GM19328 (cell line): ENCODE results near the gene DEPP1.

Experiments
- ATAC-seq: cut with Tn5 transposase; IDR thresholded peaks from one replicate; pipeline ENCODE4 v1.9.1; 2021; ENCODE audit warnings: mild to moderate bottlenecking, moderate library complexity; ENCODE audit not compliant: unreplicated experiment

Gene DEPP1

DNA sequence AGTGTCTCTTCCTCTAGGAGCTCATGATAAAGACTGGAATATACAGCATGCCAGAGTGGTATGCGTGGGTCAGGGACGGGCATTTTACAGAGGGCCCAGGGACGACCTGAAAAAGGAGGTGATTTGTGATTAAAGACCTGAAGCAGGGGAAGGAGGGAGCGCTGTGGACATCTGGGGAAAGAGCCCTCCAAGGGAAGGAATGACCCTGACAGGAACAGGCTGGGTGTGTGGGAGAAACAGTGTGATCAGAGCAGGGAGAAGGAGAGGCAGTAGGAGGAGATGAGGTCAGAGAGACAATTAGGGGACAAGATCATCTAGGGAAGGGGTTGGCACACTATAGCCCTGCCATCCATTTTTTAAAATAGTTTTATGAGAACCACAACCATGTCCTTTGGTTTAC lies 22.4 kb downstream of the DEPP1 start:
- no peak for ATAC-seq

GRCh38 chr10:44955413-44956070 lies 23.1 kb downstream of the DEPP1 start:
- no peak for ATAC-seq

DNA sequence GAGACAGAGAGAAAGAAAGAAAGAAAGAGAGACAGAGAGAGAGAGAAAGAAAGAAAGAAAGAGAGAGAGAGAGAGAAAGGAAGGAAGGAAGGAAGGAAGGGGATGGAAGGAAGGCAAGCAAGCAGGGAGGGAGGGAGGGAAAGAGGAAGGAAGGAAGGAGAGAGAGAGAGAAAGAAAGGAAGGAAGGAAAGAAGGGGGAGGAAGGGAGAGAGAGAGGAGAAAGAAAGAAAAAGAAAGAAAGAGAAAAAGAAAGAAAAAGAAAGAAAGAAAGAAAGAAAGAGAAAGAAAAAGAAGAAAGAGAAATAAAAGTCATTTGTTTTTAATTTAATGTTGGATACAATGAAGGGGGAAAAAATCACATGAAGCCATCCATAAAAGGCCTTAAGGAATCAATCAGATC lies 23.6 kb downstream of the DEPP1 start:
- no peak for ATAC-seq

DNA sequence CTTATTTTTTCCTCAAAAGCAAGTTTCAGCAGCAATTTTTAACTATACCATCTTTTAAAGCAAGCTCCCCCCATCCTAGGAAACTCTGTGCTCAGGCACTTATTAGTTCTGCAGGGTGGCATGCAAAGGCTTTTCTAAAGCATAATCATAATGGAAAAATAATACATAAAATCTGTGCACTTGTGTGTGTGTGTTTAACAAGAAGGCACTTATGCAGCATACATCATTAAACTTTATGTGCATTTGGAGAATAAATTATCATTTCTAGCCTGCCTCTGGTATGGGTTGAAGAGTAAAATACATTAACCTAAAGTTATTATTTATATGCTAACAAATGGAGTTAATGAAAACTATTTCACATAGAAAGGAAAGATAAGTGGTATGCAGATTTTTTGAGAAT lies 24.6 kb downstream of the DEPP1 start:
- no peak for ATAC-seq

DNA sequence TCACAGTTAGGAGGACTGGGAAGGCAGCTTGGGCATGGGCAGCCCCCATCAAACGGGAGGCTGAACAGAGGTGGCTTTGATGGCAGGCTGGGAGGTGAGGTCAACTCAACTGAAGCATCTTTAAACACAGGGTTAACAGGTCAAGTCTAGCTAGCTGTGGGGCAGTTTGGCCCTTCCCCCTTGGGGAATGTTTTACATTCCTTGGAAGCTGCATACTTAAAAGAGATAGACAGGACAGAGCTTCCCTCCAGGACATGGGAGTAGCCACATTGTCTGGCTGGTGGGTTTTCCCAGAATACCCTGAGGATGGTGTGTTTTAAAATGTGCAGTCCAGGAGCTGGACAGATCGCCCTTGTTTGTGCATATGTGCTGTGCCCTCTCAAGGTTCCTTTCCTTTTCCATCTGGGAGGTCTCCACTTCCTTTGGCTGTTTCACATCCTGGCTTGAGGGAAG lies 25.8 kb downstream of the DEPP1 start:
- no peak for ATAC-seq

- ATAC-seq: no peak
Measured at GRCh38 chr10:44951576-44952226, 26.9 kb downstream of the DEPP1 start.

DNA sequence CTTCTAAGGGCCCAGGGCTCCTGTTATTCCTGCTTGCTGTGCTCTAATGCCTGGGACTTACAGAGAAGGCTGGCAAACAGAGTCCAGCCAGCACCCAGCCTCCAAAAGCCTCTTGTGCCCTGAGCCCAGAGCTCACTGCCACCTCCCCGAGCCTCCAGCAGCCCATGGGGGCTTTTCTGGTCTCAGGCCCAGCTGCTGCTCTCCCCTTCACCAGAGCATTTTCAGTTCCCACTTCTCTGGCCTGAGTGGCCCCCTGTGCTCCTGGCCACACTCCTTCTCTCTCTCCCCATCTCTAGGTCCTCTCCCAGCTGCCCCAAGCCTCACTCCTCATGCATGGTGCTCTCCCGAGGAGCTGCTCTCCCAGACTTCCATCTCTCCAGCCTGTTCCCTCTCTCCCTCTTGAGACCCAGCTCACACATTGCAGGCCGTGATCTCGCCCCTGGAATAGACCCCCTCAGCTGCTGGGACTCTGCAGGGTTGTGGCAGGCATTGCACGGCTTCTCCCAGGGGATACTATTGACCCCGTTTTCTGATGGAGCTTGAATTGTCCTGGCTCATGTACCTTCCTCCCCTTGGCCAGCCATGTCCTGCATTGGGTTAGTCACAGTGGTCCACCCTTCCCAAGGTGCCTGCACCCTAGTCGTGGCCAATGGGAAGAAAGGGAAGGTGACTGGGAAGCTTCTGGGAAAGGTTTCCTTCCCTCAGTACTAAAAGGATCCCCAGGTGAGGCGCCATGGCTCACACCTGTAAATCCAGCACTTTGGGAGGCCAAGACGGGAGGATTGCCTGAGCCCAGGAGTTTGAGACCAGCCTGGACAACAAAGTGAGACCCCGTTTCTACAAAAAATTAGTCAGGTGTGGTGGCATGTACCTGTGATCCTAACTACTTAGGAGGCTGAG lies 28.0 kb downstream of the DEPP1 start:
- no peak for ATAC-seq

DNA sequence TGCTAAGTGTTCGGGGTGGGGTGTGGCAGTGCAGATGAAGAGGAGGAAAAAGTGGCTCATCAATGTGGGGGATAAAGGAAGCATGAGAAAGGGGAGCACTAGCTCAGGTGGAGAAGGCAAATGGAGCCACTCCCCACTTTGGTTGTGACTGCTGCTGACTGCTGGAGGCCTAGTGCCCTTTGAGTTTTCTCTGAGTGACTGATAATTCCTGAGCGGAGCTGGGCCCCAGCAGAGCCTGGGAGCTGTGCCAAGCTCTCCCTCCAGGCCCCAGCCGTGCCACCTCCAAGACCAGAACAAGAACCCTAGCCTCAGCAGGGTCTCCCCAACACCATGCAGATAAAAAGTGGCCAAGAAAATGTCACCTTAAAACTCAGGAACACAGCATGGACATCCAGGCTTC lies 28.7 kb downstream of the DEPP1 start:
- ATAC-seq: no peak

DNA sequence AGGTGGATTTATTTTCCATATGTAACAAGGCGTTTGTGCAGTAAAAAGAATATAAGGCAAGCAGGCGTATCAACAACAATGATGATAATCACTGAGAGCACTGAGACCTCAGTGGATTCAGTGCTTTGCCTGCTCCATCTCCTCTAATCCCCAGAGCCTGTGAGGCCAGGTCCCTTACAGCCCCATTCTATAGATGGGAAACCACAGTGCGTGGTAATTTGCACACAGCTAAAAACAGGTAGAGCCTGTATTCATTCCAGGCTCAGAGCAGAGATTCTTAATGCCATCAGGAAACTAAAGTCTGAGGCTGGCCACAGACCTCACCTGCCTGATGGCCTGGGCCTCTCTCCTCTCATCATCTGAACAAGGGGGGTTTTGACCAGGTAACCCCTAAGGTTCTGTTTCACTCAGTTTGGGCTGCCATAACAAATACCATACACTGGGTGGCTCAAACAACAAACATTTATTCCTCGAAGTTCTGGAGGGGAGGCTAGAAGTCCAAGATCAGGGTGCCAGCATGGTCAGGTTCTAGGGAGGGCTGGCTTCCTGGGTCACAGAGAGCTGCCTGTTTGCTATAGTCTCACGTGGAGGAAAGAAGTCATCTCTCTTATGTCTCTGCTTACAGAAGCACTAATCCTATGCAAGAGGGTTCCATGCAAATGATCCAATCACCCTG lies 29.3 kb downstream of the DEPP1 start:
- ATAC-seq: no peak

DNA sequence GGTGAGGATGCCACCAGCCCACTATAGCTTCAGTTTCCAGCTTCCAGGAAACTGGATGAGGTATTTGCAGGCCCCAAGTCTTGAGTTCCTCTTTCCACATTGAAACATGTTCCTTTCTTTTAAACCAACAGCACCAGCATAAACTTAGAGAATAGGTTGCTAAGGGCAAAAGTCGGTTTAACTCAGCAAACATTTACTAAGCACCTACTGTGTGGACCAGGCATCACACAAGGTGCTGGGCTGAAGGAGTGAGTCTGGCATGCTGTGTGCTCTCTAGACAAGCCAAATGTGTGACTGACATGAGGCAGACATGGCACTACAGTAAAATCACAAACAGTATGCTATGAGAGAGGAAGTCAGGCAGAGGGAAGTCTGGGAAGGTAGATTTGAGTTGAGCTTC lies 30.0 kb downstream of the DEPP1 start:
- ATAC-seq: no peak

GRCh38 chr10:44947371-44948152 lies 31.0 kb downstream of the DEPP1 start:
- peak; percentile 51 for ATAC-seq

DNA sequence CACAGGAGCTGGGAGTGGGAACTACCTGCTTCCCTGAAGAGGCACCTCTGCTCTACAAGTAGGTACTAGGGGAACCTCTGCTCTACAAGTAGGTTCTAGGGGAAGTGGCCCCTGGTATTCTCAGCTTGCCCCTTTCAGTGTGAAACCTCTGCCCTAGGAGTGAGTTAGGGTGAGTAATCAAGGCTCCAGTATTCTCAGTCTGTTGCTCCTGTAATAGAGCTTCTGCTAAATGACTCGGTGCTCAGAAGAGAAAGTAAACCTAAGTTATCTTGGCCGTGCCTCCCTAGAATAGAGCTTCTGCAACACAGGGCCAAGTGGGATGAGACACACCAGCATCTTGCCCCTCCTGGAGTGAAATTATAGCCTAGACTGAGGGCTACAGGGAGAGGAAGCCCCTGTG lies 32.4 kb downstream of the DEPP1 start:
- ATAC-seq: no peak

GRCh38 chr10:44944354-44944753 lies 34.3 kb downstream of the DEPP1 start:
- ATAC-seq: no peak

- ATAC-seq: no peak
Measured at GRCh38 chr10:44939691-44940401, 38.8 kb downstream of the DEPP1 start.

- ATAC-seq: no peak
Measured at GRCh38 chr10:44938956-44939355, 39.7 kb downstream of the DEPP1 start.

GRCh38 chr10:44937196-44938005 lies 41.2 kb downstream of the DEPP1 start:
- no peak for ATAC-seq

- ATAC-seq: no peak
Measured at GRCh38 chr10:44936314-44936975, 42.2 kb downstream of the DEPP1 start.

DNA sequence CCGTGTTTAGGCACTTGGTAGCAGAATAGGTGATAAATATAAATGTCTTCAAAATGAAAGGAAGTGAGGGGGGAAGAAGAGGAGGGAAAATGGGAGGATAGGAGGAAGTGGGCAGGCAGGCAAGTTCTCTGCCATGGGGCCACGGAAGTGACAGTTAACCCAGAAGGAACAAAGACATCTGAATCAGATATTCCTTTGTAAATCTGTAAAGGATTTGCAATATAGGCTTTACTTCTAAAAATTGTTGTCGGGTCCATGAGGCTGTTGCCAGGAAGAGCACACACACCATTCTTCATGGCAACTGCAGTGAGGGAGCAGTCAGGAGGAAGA lies 42.7 kb downstream of the DEPP1 start:
- ATAC-seq: no peak
